Measurements from ENCODE around the gene MTHFD2L. TPM values are rescaled to one million over a fixed set of nuclear protein-coding genes. Genes with fewer than 3 reads are reported as not detected.
A peak's percentile ranks its signal among the peaks of the same experiment; 100 is the strongest.

The MTHFD2L gene
- total RNA-seq, 1 experiment from 2014 or later = 34.0 TPM

DNA sequence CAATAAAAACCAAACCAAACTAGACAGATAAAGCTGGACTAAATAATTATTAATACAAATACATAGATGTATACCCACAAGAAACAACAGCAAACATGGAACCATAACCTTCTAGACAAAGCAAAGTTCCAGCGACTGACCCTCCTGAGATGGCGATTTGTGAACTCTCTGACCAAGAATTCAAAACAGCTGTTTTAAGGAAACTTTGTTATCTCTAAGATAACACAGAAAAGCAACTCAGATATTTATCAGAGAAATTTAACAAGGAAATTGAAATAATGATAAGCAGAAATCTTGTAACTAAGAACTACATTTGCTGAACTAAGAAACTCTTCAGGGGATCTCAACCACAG lies 23.4 kb upstream of the MTHFD2L start:
- Histone ChIP-seq H4K20me1 (ENCODE audit: low read length) (no peaks in the 10 kb centered on the region), H3F3A (ENCODE audit: low read length, unreplicated experiment) (no peaks in the 10 kb centered on the region), H3K79me2 (ENCODE audit: low read length) (no peaks in the 10 kb centered on the region), H3K9me3 (ENCODE audit: low read length) (peaks cover 4% of the 10 kb centered on the region; the same call in 1 of the 2 replicates), H3K27ac (ENCODE audit: low read length) (no peak overlapping the region), H2AFZ (ENCODE audit: low read length) (peak overlapping the region; percentile 9; the same call in 1 of the 2 replicates), H3K4me2 (ENCODE audit: low read length) (no peak overlapping the region), H3K36me3 (ENCODE audit: low read depth, low read length) (no peaks in the 10 kb centered on the region), H3K9ac (ENCODE audit: low read length) (no peak overlapping the region), H3K27me3 (ENCODE audit: low read length) (no peaks in the 10 kb centered on the region), H3K4me3 (ENCODE audit: low read length) (no peak overlapping the region), H3K4me1 (ENCODE audit: insufficient read depth, low read length) (peaks cover 7% of the 10 kb centered on the region), H3K9me2 (replicated peaks; ENCODE audit: low read length) (no peaks in the 10 kb centered on the region)
- intact Hi-C loops (cut with micrococcal nuclease) = loop anchor here (1.0 to 5.0 kb wide), 9 partner anchors 35 to 562 kb away; partner anchors contain the start of gene CXCL2
- no TSS peak for BruUV-seq (replicated peaks)
- ChIA-PET POLR2A (ENCODE audit: unreplicated experiment) (interaction anchor here (0.5 to 0.7 kb wide), 4 partner anchors 19 to 475 kb away, joined by 3 to 5 read pairs (median 4); no protein-coding TSS in a partner anchor), CTCF (interaction anchor here (0.5 to 1.8 kb wide), 11 partner anchors 19 to 548 kb away, joined by 3 to 10 read pairs (median 4); partner anchors contain the start of genes CXCL2 and CXCL3)
- no peak for TF ChIP-seq EZH2 (IDR thresholded peaks at IDR 0.05; ENCODE audit: low read length, unreplicated experiment)
- TF ChIP-seq, protein P1, sequence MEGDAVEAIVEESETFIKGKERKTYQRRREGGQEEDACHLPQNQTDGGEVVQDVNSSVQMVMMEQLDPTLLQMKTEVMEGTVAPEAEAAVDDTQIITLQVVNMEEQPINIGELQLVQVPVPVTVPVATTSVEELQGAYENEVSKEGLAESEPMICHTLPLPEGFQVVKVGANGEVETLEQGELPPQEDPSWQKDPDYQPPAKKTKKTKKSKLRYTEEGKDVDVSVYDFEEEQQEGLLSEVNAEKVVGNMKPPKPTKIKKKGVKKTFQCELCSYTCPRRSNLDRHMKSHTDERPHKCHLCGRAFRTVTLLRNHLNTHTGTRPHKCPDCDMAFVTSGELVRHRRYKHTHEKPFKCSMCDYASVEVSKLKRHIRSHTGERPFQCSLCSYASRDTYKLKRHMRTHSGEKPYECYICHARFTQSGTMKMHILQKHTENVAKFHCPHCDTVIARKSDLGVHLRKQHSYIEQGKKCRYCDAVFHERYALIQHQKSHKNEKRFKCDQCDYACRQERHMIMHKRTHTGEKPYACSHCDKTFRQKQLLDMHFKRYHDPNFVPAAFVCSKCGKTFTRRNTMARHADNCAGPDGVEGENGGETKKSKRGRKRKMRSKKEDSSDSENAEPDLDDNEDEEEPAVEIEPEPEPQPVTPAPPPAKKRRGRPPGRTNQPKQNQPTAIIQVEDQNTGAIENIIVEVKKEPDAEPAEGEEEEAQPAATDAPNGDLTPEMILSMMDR (conservative IDR thresholded peaks at IDR 0.05; ENCODE audit: low read depth, low read length) = 0 out of 2 replicates have a peak, but pooled peaks have one; percentile 2
- no peak for TF ChIP-seq EZH2phosphoT487 (IDR thresholded peaks at IDR 0.05; ENCODE audit: borderline replicate concordance, low read length)
- ATAC-seq (no peak), DNase-seq (no peak)

DNA sequence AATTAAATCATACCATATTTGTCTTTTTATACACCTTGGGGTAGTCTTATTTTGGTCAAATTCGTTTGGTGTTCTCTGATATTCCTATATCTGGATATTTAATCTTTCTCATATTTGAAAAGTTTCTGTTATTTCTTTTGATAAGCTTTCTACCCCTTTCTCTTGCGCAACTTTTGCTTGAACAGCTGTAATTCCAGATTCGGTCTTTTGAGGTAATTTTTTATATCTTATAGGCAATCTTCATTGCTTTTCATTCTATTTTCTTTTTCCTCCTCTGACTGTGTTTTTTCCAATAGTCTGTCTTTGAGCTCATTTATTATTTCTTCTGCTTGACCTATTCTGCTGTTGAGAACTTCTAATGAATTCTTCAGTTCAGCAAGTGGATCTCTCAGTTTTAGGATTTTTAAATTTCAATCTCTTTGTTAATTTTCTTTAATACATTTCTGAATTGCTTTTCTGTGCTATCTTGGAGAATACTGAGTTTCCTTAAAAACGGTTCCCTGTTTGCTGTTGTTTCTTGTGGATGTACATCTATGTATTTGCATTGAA lies 11.3 kb upstream of the MTHFD2L start:
- no peaks in the 10 kb centered on the region for H4K20me1 ChIP-seq (ENCODE audit: low read length)
- no peaks in the 10 kb centered on the region for H3K36me3 ChIP-seq (ENCODE audit: low read depth, low read length)
- no peak overlapping the region for H2AFZ ChIP-seq (ENCODE audit: low read length)
- no peaks in the 10 kb centered on the region for H3F3A ChIP-seq (ENCODE audit: low read length, unreplicated experiment)
- no TSS peak for BruUV-seq (replicated peaks)
- ChIA-PET CTCF (no interaction called here), POLR2A (ENCODE audit: unreplicated experiment) (interaction anchor here (0.6 kb wide), 1 partner anchor 12 kb away, joined by 4 read pairs; no protein-coding TSS in a partner anchor)
- TF ChIP-seq EZH2 (IDR thresholded peaks at IDR 0.05; ENCODE audit: low read length, unreplicated experiment) = no peak
- no peak for TF ChIP-seq EZH2phosphoT487 (IDR thresholded peaks at IDR 0.05; ENCODE audit: borderline replicate concordance, low read length)
- TF ChIP-seq, protein P1 (conservative IDR thresholded peaks at IDR 0.05; ENCODE audit: low read depth, low read length) = no peak
- no peak overlapping the region for H3K9ac ChIP-seq (ENCODE audit: low read length)
- no peak for ATAC-seq
- H3K4me1 ChIP-seq (ENCODE audit: insufficient read depth, low read length) = no peaks in the 10 kb centered on the region
- intact Hi-C loops (cut with micrococcal nuclease) = no loop called here
- no peaks in the 10 kb centered on the region for H3K9me3 ChIP-seq (ENCODE audit: low read length)
- DNase-seq = no peak
- H3K27me3 ChIP-seq (ENCODE audit: low read length) = no peaks in the 10 kb centered on the region
- no peak overlapping the region for H3K4me3 ChIP-seq (ENCODE audit: low read length)
- H3K79me2 ChIP-seq (ENCODE audit: low read length) = no peaks in the 10 kb centered on the region
- H3K27ac ChIP-seq (ENCODE audit: low read length) = no peak overlapping the region
- no peak overlapping the region for H3K4me2 ChIP-seq (ENCODE audit: low read length)
- H3K9me2 ChIP-seq (replicated peaks; ENCODE audit: low read length) = no peaks in the 10 kb centered on the region

- Histone ChIP-seq H3K36me3 (ENCODE audit: low read depth, low read length) (no peaks in the 10 kb centered on the region), H3K9me3 (ENCODE audit: low read length) (no peaks in the 10 kb centered on the region), H3K79me2 (ENCODE audit: low read length) (no peaks in the 10 kb centered on the region), H3K27ac (ENCODE audit: low read length) (no peak overlapping the region), H3K4me3 (ENCODE audit: low read length) (no peak overlapping the region), H3K27me3 (ENCODE audit: low read length) (no peaks in the 10 kb centered on the region), H3K9ac (ENCODE audit: low read length) (no peak overlapping the region), H3K4me2 (ENCODE audit: low read length) (no peak overlapping the region), H3K9me2 (replicated peaks; ENCODE audit: low read length) (no peaks in the 10 kb centered on the region), H3K4me1 (ENCODE audit: insufficient read depth, low read length) (no peaks in the 10 kb centered on the region), H4K20me1 (ENCODE audit: low read length) (no peaks in the 10 kb centered on the region), H3F3A (ENCODE audit: low read length, unreplicated experiment) (no peaks in the 10 kb centered on the region), H2AFZ (ENCODE audit: low read length) (no peak overlapping the region)
- DNase-seq = no peak
- TF ChIP-seq EZH2phosphoT487 (IDR thresholded peaks at IDR 0.05; ENCODE audit: borderline replicate concordance, low read length) (no peak), EZH2 (IDR thresholded peaks at IDR 0.05; ENCODE audit: low read length, unreplicated experiment) (no peak)
- TF ChIP-seq, protein P1 (conservative IDR thresholded peaks at IDR 0.05; ENCODE audit: low read depth, low read length) = no peak
- no peak for ATAC-seq
- ChIA-PET CTCF (no interaction called here), POLR2A (ENCODE audit: unreplicated experiment) (interaction anchor here (0.6 kb wide), 1 partner anchor 132 kb away, joined by 6 read pairs; no protein-coding TSS in a partner anchor)
- no TSS peak for BruUV-seq (replicated peaks)
- intact Hi-C loops (cut with micrococcal nuclease) = no loop called here
These were observed 9.7 kb upstream of the MTHFD2L start for GRCh38 chr4:74148205-74148604.

All from PC-3 (cell line).